HG03159 (cell line): ENCODE data around the gene ATP2B2.

ENCODE experiments used
- ATAC-seq: cut with Tn5 transposase; IDR thresholded peaks from one replicate; pipeline ENCODE4 v1.9.1; 2021; ENCODE audit warnings: mild to moderate bottlenecking, moderate library complexity; ENCODE audit not compliant: unreplicated experiment

The ATP2B2 gene

GRCh38 chr3:10473581-10474274 is 31.7 kb downstream of the ATP2B2 start:
- no peak for ATAC-seq

- ATAC-seq = no peak
These were observed 32.4 kb downstream of the ATP2B2 start for GRCh38 chr3:10472877-10473440.

GRCh38 chr3:10471054-10471688 is 34.2 kb downstream of the ATP2B2 start:
- ATAC-seq = no peak

- no peak for ATAC-seq
These were observed 35.0 kb downstream of the ATP2B2 start for GRCh38 chr3:10470120-10471053.

GRCh38 chr3:10469441-10470119 is 35.8 kb downstream of the ATP2B2 start:
- ATAC-seq = no peak

GRCh38 chr3:10468613-10469354 is 36.6 kb downstream of the ATP2B2 start:
- ATAC-seq = no peak

- no peak for ATAC-seq
These were observed 37.3 kb downstream of the ATP2B2 start for GRCh38 chr3:10467904-10468612.

- ATAC-seq = no peak
These were observed 38.2 kb downstream of the ATP2B2 start for GRCh38 chr3:10467204-10467603.

- no peak for ATAC-seq
These were observed 39.2 kb downstream of the ATP2B2 start for GRCh38 chr3:10466186-10466585.

GRCh38 chr3:10465161-10465560 is 40.2 kb downstream of the ATP2B2 start:
- ATAC-seq = no peak

- ATAC-seq = no peak
These were observed 41.6 kb downstream of the ATP2B2 start for GRCh38 chr3:10463533-10464434.

- no peak for ATAC-seq
These were observed 42.5 kb downstream of the ATP2B2 start for GRCh38 chr3:10462641-10463532.

GRCh38 chr3:10460951-10461545 is 44.3 kb downstream of the ATP2B2 start:
- no peak for ATAC-seq

GRCh38 chr3:10459954-10460754 is 45.2 kb downstream of the ATP2B2 start:
- ATAC-seq = no peak

GRCh38 chr3:10457560-10457959 is 47.8 kb downstream of the ATP2B2 start:
- no peak for ATAC-seq

GRCh38 chr3:10456981-10457380 is 48.4 kb downstream of the ATP2B2 start:
- ATAC-seq = no peak
